Measurements from ENCODE around the gene NEU4. TPM values are rescaled to one million over a fixed set of nuclear protein-coding genes. Genes with fewer than 3 reads are reported as not detected.
A peak's percentile ranks its signal among the peaks of the same experiment; 100 is the strongest.

NEU4 gene
- total RNA-seq, 1 donor from 2014 or later: not detected

GRCh38 chr2:241808051-241808720, 807 bp upstream of the NEU4 start:
- no peak overlapping the region for H3K4me3 ChIP-seq
- no peaks in the 10 kb centered on the region for H3K27me3 ChIP-seq
- TF ChIP-seq CTCF (IDR thresholded peaks at IDR 0.05): no peak
- no peak overlapping the region for H3K27ac ChIP-seq
- no peaks in the 10 kb centered on the region for H3K36me3 ChIP-seq
- H3K9me3 ChIP-seq: no peaks in the 10 kb centered on the region
- peaks cover 9 to 16% of the 10 kb centered on the region in 2 donors for H3K4me1 ChIP-seq
- intact Hi-C loops (cut with DNase I): no loop called here
- DNase-seq (ENCODE audit: low spot score in 2 of 2): no peak

DNA sequence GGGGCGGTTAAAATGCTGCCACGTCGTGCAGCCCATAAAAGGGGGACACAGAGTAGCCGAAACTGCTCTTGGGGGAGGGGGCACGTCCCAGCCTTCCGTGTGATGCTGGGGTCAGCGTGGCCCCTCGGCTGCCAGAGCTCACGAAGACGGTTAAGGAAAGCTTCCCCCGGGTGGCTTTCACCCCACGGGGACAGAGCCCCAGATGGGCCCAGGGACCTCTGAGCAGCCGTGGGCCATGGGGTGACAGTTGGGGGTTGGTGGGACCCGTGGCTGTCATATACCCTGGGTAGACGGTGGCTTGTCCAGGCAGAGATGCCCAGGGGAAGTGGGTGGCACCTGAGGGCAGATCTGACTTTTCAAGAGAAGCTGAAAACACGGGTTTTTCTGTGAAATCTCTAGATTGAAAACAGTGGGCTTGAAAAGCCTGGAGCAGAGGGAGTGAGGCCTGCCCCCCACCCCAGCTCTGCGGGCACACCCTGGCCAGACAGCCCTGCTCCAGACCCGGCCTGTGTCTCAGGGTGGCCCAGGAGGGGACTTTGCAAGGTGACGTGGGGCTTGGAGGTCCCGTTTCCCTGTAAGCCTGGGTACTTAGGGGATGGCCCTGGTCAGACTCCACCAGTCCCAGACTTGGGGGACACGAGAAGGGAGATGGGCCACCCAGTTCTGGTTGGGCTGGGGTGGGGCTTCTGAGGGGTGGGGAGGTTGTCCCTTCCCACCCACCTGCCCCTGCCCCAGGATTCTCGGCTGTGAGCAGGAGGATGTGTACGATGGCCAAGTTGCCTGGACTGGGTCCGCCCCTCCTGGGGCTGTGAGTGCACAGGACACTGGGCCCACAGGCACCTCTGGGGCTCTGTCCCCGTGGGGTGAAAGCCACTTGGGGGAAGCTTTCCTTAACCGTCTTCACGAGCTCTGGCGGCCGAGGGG, 652 bp downstream of the NEU4 start:
- Histone ChIP-seq H3K27me3 (no peaks in the 10 kb centered on the region), H3K27ac (no peak overlapping the region), H3K4me1 (peaks cover 5 to 7% of the 10 kb centered on the region in 2 donors), H3K36me3 (no peaks in the 10 kb centered on the region), H3K4me3 (no peak overlapping the region), H3K9me3 (no peaks in the 10 kb centered on the region)
- intact Hi-C loops (cut with DNase I): no loop called here
- TF ChIP-seq CTCF (IDR thresholded peaks at IDR 0.05): no peak
- DNase-seq (ENCODE audit: low spot score in 2 of 2): no peak

GRCh38 chr2:241810307-241811200, 1.6 kb downstream of the NEU4 start:
- Histone ChIP-seq H3K4me3 (no peak overlapping the region), H3K27me3 (no peaks in the 10 kb centered on the region), H3K27ac (no peak overlapping the region), H3K36me3 (no peaks in the 10 kb centered on the region), H3K9me3 (no peaks in the 10 kb centered on the region), H3K4me1 (peaks cover 5% of the 10 kb centered on the region in 2 donors)
- no peak for TF ChIP-seq CTCF (IDR thresholded peaks at IDR 0.05)
- intact Hi-C loops (cut with DNase I): no loop called here
- DNase-seq (ENCODE audit: low spot score in 2 of 2): peak in 1 of 2 donors; percentile 53

DNA sequence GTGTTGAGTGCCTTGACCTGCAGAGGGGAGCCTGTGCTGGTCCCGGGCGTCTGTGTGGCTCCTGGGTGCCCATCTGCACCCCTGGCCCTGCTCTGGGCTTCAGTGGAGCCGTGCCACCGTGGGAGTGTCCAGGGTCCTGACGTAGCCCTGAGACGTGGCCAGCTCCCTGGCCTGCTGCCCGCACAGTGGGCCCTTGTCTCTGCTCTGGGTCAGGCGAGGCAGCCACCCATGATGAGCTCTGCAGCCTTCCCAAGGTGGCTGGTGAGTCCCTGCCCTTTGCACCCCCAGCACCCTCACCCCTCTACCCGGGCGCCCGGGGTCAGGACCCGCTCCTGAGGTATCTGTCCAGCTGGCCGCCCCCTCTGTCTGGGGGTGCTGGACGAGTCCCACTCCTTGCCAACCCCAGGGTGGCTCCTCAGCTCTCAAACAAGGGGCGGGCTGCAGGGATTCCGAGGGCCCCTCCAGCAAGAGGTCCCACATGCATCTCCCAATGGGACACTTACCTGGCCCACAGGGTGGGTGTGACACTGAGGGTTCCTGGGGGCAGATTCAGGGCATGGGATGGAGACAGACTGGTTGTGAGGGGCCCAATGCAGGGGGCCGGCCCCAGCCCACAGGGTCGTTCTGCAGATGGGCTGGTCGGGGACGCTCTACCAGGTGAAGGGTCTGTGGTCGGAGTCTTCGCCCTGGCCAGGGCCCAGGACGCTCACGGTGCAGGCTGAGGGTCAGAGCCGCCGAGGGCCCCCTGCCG, 2.4 kb downstream of the NEU4 start:
- no peaks in the 10 kb centered on the region for H3K9me3 ChIP-seq
- H3K4me3 ChIP-seq: no peak overlapping the region
- no peaks in the 10 kb centered on the region for H3K27me3 ChIP-seq
- intact Hi-C loops (cut with DNase I): no loop called here
- peak in 1 of 2 donors; percentile 64 for DNase-seq (ENCODE audit: low spot score in 2 of 2)
- H3K4me1 ChIP-seq: peaks cover 5% of the 10 kb centered on the region in 2 donors
- no peaks in the 10 kb centered on the region for H3K36me3 ChIP-seq
- no peak for TF ChIP-seq CTCF (IDR thresholded peaks at IDR 0.05)
- no peak overlapping the region for H3K27ac ChIP-seq
